A549 treated with RU486 at 1 μM for 4 hours (cell line): ENCODE data around the gene APBB1IP. TPM values are rescaled to one million over a fixed set of nuclear protein-coding genes. Genes with fewer than 3 reads are reported as not detected.

Experiments
- total RNA-seq: library from RNA; stranded (reverse); fragments of 200-300 nt; extraction: Qiagen RNA extraction; gene quantifications from 5 replicates; pipeline ENCODE4 v1.2.3, GENCODE V29; 2022; ENCODE audit warnings: low read depth

The APBB1IP gene, protein sequence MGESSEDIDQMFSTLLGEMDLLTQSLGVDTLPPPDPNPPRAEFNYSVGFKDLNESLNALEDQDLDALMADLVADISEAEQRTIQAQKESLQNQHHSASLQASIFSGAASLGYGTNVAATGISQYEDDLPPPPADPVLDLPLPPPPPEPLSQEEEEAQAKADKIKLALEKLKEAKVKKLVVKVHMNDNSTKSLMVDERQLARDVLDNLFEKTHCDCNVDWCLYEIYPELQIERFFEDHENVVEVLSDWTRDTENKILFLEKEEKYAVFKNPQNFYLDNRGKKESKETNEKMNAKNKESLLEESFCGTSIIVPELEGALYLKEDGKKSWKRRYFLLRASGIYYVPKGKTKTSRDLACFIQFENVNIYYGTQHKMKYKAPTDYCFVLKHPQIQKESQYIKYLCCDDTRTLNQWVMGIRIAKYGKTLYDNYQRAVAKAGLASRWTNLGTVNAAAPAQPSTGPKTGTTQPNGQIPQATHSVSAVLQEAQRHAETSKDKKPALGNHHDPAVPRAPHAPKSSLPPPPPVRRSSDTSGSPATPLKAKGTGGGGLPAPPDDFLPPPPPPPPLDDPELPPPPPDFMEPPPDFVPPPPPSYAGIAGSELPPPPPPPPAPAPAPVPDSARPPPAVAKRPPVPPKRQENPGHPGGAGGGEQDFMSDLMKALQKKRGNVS
- total RNA-seq = 9.0 to 10.8 TPM (median 10.0 TPM) in 5 replicates

GRCh38 chr10:26437637-26438461 is at the start of gene APBB1IP:
APBB1IP (plus strand) TSS chr10:26438341; CDS start chr10:26492327, 53,986 bp downstream.

Other genes starting within 250 kb of the APBB1IP start
- gene GAD2, start 221.6 kb upstream of the APBB1IP start, total RNA-seq = not detected in 5 replicates